Measurements from ENCODE around the gene PIAS1.

Gene PIAS1

GRCh38 chr15:68075764-68076385, 21.8 kb downstream of the PIAS1 start:
- Histone ChIP-seq H3K27me3 (ENCODE audit: insufficient read depth, low read length) (no peaks in the 10 kb centered on the region), H3K27ac (ENCODE audit: low read length) (no peak overlapping the region), H3K9ac (ENCODE audit: low read depth, low read length) (no peak overlapping the region), H3K36me3 (ENCODE audit: insufficient read depth, low read depth, low read length) (no peaks in the 10 kb centered on the region), H3K4me3 (ENCODE audit: low read length) (no peak overlapping the region), H3K9me3 (ENCODE audit: insufficient read depth, low read depth, low read length) (no peaks in the 10 kb centered on the region), H3K4me1 (ENCODE audit: insufficient read depth, low read length) (peaks cover 3% of the 10 kb centered on the region; the same call in 1 of the 2 replicates)

DNA sequence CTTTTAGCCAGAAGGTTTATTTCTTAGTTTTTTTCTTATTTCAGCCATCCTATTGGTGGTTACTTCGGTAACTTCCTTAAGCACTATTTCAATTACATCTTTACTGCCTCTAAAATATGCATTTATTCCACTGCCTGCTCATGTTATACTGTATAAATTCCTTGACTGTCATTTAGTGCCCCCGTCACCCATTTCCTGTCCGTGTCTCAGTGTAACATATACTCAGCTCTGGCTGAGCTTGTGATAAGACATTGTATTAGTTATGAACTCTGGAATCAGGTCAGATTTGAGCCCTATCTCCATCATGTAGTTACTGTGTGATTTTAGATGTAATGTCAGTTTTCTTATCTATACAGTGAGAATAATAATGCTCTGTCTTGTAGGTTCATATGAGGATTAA, 24.2 kb downstream of the PIAS1 start:
- Histone ChIP-seq H3K4me3 (ENCODE audit: low read length) (no peak overlapping the region), H3K27me3 (ENCODE audit: insufficient read depth, low read length) (no peaks in the 10 kb centered on the region), H3K36me3 (ENCODE audit: insufficient read depth, low read depth, low read length) (no peaks in the 10 kb centered on the region), H3K9me3 (ENCODE audit: insufficient read depth, low read depth, low read length) (no peaks in the 10 kb centered on the region), H3K9ac (ENCODE audit: low read depth, low read length) (no peak overlapping the region), H3K4me1 (ENCODE audit: insufficient read depth, low read length) (peaks cover 3% of the 10 kb centered on the region; the same call in 1 of the 2 replicates), H3K27ac (ENCODE audit: low read length) (no peak overlapping the region)

DNA sequence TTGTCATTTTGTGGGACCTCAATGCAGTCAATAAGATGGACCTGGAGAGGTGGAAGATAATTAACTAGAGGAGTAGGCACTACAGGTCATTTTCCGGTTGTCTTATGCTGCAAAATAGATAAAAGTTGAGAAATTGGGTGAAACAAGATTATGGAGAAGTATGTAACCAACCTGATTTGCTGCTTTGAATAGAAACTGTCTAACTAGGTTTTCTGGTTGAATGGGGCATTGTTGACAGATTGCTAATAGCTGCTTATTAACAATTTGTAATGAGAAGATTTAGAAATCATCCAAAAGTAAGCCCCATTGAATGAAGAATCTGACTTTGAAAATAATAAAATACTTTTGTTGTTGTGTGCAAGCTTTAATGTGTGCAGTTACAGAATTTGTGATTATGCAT, 26.2 kb downstream of the PIAS1 start:
- no peaks in the 10 kb centered on the region for H3K36me3 ChIP-seq (ENCODE audit: insufficient read depth, low read depth, low read length)
- peaks cover 10% of the 10 kb centered on the region; the same call in 1 of the 2 replicates for H3K4me1 ChIP-seq (ENCODE audit: insufficient read depth, low read length)
- H3K27me3 ChIP-seq (ENCODE audit: insufficient read depth, low read length), result no peaks in the 10 kb centered on the region
- H3K9me3 ChIP-seq (ENCODE audit: insufficient read depth, low read depth, low read length), result no peaks in the 10 kb centered on the region
- H3K9ac ChIP-seq (ENCODE audit: low read depth, low read length), result no peak overlapping the region
- no peak overlapping the region for H3K4me3 ChIP-seq (ENCODE audit: low read length)
- H3K27ac ChIP-seq (ENCODE audit: low read length), result no peak overlapping the region

GRCh38 chr15:68080783-68081182, 26.7 kb downstream of the PIAS1 start:
- no peaks in the 10 kb centered on the region for H3K9me3 ChIP-seq (ENCODE audit: insufficient read depth, low read depth, low read length)
- no peak overlapping the region for H3K27ac ChIP-seq (ENCODE audit: low read length)
- no peak overlapping the region for H3K9ac ChIP-seq (ENCODE audit: low read depth, low read length)
- no peak overlapping the region for H3K4me3 ChIP-seq (ENCODE audit: low read length)
- no peaks in the 10 kb centered on the region for H3K36me3 ChIP-seq (ENCODE audit: insufficient read depth, low read depth, low read length)
- H3K4me1 ChIP-seq (ENCODE audit: insufficient read depth, low read length), result peaks cover 10% of the 10 kb centered on the region; the same call in 1 of the 2 replicates
- no peaks in the 10 kb centered on the region for H3K27me3 ChIP-seq (ENCODE audit: insufficient read depth, low read length)

DNA sequence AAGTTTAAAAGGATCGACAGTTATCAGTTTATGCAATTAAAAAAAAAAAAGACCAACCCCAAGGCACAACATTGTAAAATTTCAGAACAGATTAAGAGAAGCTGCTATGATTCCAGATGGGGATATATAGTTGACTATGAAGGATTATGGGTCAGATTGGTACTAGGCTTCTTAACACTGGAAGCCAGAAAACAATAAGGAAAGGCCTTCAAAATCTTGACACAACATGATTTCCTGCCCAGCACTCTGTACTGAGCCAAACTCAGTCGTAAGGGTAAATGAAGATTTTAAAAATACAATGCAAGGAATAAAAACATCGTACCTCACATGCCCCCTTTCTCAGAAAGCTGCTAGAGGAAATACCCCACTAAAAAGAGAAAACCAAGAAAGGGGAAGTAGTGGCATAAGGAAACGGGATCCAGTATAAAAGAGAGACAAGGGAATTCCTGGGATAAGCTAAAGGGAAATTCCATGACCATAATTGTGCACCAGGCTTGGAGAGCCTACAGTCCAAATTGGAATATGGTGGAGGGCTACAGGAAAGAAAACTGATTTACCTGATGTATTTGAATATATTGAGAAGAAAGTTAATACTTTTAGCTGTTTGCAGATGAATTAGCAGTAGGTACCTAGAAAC, 27.9 kb downstream of the PIAS1 start:
- Histone ChIP-seq H3K9ac (ENCODE audit: low read depth, low read length) (no peak overlapping the region), H3K36me3 (ENCODE audit: insufficient read depth, low read depth, low read length) (peaks cover 8% of the 10 kb centered on the region), H3K27me3 (ENCODE audit: insufficient read depth, low read length) (no peaks in the 10 kb centered on the region), H3K9me3 (ENCODE audit: insufficient read depth, low read depth, low read length) (no peaks in the 10 kb centered on the region), H3K4me1 (ENCODE audit: insufficient read depth, low read length) (peaks cover 10% of the 10 kb centered on the region; the same call in 1 of the 2 replicates), H3K4me3 (ENCODE audit: low read length) (no peak overlapping the region), H3K27ac (ENCODE audit: low read length) (no peak overlapping the region)

- Histone ChIP-seq H3K9ac (ENCODE audit: low read depth, low read length) (no peak overlapping the region), H3K36me3 (ENCODE audit: insufficient read depth, low read depth, low read length) (peaks cover 10% of the 10 kb centered on the region), H3K4me1 (ENCODE audit: insufficient read depth, low read length) (peaks cover 8% of the 10 kb centered on the region; the same call in 1 of the 2 replicates), H3K4me3 (ENCODE audit: low read length) (no peak overlapping the region), H3K9me3 (ENCODE audit: insufficient read depth, low read depth, low read length) (no peaks in the 10 kb centered on the region), H3K27me3 (ENCODE audit: insufficient read depth, low read length) (no peaks in the 10 kb centered on the region), H3K27ac (ENCODE audit: low read length) (no peak overlapping the region)
Measured at GRCh38 chr15:68082735-68083134, 28.6 kb downstream of the PIAS1 start.

DNA sequence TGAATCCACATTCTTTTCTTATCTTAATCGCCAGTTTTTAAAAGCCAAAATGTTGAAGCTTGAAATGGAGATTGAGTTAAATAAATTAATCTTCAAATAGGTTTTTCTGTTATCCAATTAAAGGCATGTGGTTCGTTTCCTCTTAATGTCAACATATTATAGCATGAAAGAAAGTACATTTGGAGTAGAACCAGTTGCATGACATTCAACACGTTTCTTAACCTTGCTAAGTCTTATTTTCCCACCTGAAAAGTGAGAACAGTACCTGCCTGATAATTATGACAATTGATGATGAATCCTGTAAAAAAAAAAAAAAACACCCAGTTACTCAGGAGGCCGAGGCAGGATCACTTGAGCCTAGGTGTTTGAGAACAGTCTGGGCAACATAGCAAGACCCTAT, 29.3 kb downstream of the PIAS1 start:
- peaks cover 7% of the 10 kb centered on the region; the same call in 1 of the 2 replicates for H3K4me1 ChIP-seq (ENCODE audit: insufficient read depth, low read length)
- H3K9me3 ChIP-seq (ENCODE audit: insufficient read depth, low read depth, low read length), result no peaks in the 10 kb centered on the region
- H3K27me3 ChIP-seq (ENCODE audit: insufficient read depth, low read length), result no peaks in the 10 kb centered on the region
- no peak overlapping the region for H3K9ac ChIP-seq (ENCODE audit: low read depth, low read length)
- no peak overlapping the region for H3K4me3 ChIP-seq (ENCODE audit: low read length)
- no peak overlapping the region for H3K27ac ChIP-seq (ENCODE audit: low read length)
- peaks cover 14% of the 10 kb centered on the region for H3K36me3 ChIP-seq (ENCODE audit: insufficient read depth, low read depth, low read length)

GRCh38 chr15:68085052-68085451, 30.9 kb downstream of the PIAS1 start:
- H3K4me3 ChIP-seq (ENCODE audit: low read length), result no peak overlapping the region

GRCh38 chr15:68091743-68092142, 37.6 kb downstream of the PIAS1 start:
- Histone ChIP-seq H3K9me3 (ENCODE audit: insufficient read depth, low read depth, low read length) (peaks cover 6% of the 10 kb centered on the region; the same call in 1 of the 2 replicates), H3K4me3 (ENCODE audit: low read length) (no peak overlapping the region), H3K27me3 (ENCODE audit: insufficient read depth, low read length) (no peaks in the 10 kb centered on the region), H3K36me3 (ENCODE audit: insufficient read depth, low read depth, low read length) (peaks cover 15% of the 10 kb centered on the region), H3K4me1 (ENCODE audit: insufficient read depth, low read length) (no peaks in the 10 kb centered on the region), H3K27ac (ENCODE audit: low read length) (no peak overlapping the region), H3K9ac (ENCODE audit: low read depth, low read length) (no peak overlapping the region)

More at GRCh38 chr15:68085052-68085451, 30.9 kb downstream of the PIAS1 start:
- Histone ChIP-seq H3K9ac (ENCODE audit: low read depth, low read length) (no peak overlapping the region), H3K27me3 (ENCODE audit: insufficient read depth, low read length) (no peaks in the 10 kb centered on the region), H3K27ac (ENCODE audit: low read length) (no peak overlapping the region), H3K4me1 (ENCODE audit: insufficient read depth, low read length) (peaks cover 7% of the 10 kb centered on the region; the same call in 1 of the 2 replicates), H3K9me3 (ENCODE audit: insufficient read depth, low read depth, low read length) (no peaks in the 10 kb centered on the region), H3K36me3 (ENCODE audit: insufficient read depth, low read depth, low read length) (peaks cover 14% of the 10 kb centered on the region)

DNA sequence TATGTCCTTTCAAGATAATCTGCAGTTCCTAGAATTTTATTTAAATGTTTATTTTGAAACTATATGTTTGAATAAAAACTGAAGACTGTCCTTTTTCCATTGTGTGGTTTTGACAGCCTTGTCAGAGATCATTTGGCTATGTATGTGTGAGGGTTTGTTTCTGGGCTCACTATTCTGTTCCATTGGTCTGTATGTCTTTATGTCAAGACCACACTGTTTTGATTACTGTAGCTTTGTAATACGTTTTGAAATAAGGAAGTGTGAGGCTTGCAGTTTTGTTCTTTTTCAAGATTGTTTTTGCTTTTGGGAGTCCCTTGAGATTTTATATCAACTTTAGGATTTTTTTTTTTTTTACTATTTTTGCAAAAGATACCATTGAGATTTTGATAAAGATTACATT, 42.0 kb downstream of the PIAS1 start:
- H3K27me3 ChIP-seq (ENCODE audit: insufficient read depth, low read length), result no peaks in the 10 kb centered on the region
- H3K9ac ChIP-seq (ENCODE audit: low read depth, low read length), result no peak overlapping the region
- no peaks in the 10 kb centered on the region for H3K4me1 ChIP-seq (ENCODE audit: insufficient read depth, low read length)
- no peak overlapping the region for H3K27ac ChIP-seq (ENCODE audit: low read length)
- H3K9me3 ChIP-seq (ENCODE audit: insufficient read depth, low read depth, low read length), result peaks cover 10% of the 10 kb centered on the region; the same call in 1 of the 2 replicates
- no peak overlapping the region for H3K4me3 ChIP-seq (ENCODE audit: low read length)
- peaks cover 11% of the 10 kb centered on the region for H3K36me3 ChIP-seq (ENCODE audit: insufficient read depth, low read depth, low read length)

GRCh38 chr15:68097029-68097428, 42.9 kb downstream of the PIAS1 start:
- Histone ChIP-seq H3K36me3 (ENCODE audit: insufficient read depth, low read depth, low read length) (peaks cover 9% of the 10 kb centered on the region), H3K9ac (ENCODE audit: low read depth, low read length) (no peak overlapping the region), H3K27me3 (ENCODE audit: insufficient read depth, low read length) (no peaks in the 10 kb centered on the region), H3K9me3 (ENCODE audit: insufficient read depth, low read depth, low read length) (peaks cover 10% of the 10 kb centered on the region; the same call in 1 of the 2 replicates), H3K27ac (ENCODE audit: low read length) (no peak overlapping the region), H3K4me3 (ENCODE audit: low read length) (no peak overlapping the region), H3K4me1 (ENCODE audit: insufficient read depth, low read length) (no peaks in the 10 kb centered on the region)

- Histone ChIP-seq H3K9ac (ENCODE audit: low read depth, low read length) (no peak overlapping the region), H3K36me3 (ENCODE audit: insufficient read depth, low read depth, low read length) (peaks cover 11% of the 10 kb centered on the region), H3K27ac (ENCODE audit: low read length) (no peak overlapping the region), H3K4me3 (ENCODE audit: low read length) (no peak overlapping the region), H3K27me3 (ENCODE audit: insufficient read depth, low read length) (no peaks in the 10 kb centered on the region), H3K4me1 (ENCODE audit: insufficient read depth, low read length) (no peaks in the 10 kb centered on the region), H3K9me3 (ENCODE audit: insufficient read depth, low read depth, low read length) (peaks cover 18% of the 10 kb centered on the region)
Measured at GRCh38 chr15:68098465-68098864, 44.4 kb downstream of the PIAS1 start.
